Measurements from ENCODE around the gene MROH2B. TPM values are rescaled to one million over a fixed set of nuclear protein-coding genes. Genes with fewer than 3 reads are reported as not detected.

The MROH2B gene
- total and polyA plus RNA-seq, 2 donors from 2014 or later, result not detected

DNA sequence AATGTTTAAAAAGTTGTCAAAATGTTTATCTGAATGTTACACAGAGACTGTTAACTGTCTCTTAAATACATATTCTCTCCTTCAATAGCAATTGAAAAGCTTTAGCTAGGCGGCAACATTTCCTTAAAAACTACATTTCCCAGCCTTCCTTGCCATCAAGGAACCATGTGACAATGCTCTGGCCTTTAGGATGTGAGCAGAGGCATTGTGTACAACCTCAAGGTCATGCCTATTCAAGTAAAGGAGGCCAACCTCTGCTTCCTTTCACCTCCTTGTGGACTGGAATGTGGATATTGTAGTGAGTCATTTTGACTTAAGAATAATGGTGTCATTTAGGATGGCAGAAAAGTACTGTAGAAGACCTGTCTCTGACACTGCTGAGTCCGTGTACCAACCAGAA lies 23.7 kb upstream of the MROH2B start:
- Histone ChIP-seq H3K4me1 (ENCODE audit: control insufficient read depth in 2 of 3, insufficient read depth in 2 of 3, low read depth in 1 of 3, low read length in 3 of 3) (no peaks in the 10 kb centered on the region), H3K27ac (ENCODE audit: low read depth in 2 of 2, low read length in 2 of 2) (no peak overlapping the region), H3K27me3 (ENCODE audit: control insufficient read depth, insufficient read depth, low read length) (no peaks in the 10 kb centered on the region), H3K36me3 (ENCODE audit: control insufficient read depth in 2 of 3, insufficient read depth in 3 of 3, low read length in 3 of 3) (no peaks in the 10 kb centered on the region), H3K4me3 (ENCODE audit: low read length in 3 of 3) (no peak overlapping the region), H3K9me3 (ENCODE audit: control insufficient read depth in 2 of 3, insufficient read depth in 1 of 3, low read length in 3 of 3) (no peaks in the 10 kb centered on the region), H3K9ac (ENCODE audit: low read length in 3 of 3) (no peak overlapping the region)
- no peak for DNase-seq
- no peak for FAIRE-seq
- TF ChIP-seq, protein P1, sequence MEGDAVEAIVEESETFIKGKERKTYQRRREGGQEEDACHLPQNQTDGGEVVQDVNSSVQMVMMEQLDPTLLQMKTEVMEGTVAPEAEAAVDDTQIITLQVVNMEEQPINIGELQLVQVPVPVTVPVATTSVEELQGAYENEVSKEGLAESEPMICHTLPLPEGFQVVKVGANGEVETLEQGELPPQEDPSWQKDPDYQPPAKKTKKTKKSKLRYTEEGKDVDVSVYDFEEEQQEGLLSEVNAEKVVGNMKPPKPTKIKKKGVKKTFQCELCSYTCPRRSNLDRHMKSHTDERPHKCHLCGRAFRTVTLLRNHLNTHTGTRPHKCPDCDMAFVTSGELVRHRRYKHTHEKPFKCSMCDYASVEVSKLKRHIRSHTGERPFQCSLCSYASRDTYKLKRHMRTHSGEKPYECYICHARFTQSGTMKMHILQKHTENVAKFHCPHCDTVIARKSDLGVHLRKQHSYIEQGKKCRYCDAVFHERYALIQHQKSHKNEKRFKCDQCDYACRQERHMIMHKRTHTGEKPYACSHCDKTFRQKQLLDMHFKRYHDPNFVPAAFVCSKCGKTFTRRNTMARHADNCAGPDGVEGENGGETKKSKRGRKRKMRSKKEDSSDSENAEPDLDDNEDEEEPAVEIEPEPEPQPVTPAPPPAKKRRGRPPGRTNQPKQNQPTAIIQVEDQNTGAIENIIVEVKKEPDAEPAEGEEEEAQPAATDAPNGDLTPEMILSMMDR (IDR thresholded peaks at IDR 0.05; ENCODE audit: borderline replicate concordance, extremely low read depth, insufficient read depth), result no peak
- intact Hi-C loops (cut with DNase I), result no loop called here

- FAIRE-seq, result no peak
- no peak overlapping the region for H3K27ac ChIP-seq (ENCODE audit: low read depth in 2 of 2, low read length in 2 of 2)
- intact Hi-C loops (cut with DNase I), result no loop called here
Measured at GRCh38 chr5:41093803-41094202, 22.7 kb upstream of the MROH2B start.

DNA sequence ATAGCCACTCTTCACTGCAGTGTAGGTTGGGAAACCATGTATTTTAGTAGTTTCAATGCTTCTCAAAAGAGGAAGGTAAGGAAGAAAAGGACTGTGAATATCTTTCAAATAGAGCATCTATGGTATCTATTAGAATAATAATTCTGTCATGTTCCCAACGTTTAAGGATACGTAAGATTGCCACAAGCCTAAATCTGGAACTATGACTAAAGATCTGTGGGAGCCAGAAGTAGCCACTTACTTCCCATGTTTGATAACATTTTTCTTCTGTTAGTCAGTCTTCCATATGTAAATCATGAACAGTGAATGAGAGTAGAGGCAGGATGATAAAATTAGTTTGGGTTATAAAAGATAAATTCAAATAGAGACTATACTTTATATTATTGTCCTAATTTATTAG lies 16.3 kb upstream of the MROH2B start:
- no peaks in the 10 kb centered on the region for H3K36me3 ChIP-seq (ENCODE audit: control insufficient read depth in 2 of 3, insufficient read depth in 3 of 3, low read length in 3 of 3)
- no peaks in the 10 kb centered on the region for H3K9me3 ChIP-seq (ENCODE audit: control insufficient read depth in 2 of 3, insufficient read depth in 1 of 3, low read length in 3 of 3)
- H3K9ac ChIP-seq (ENCODE audit: low read length in 3 of 3), result no peak overlapping the region
- no peak for FAIRE-seq
- intact Hi-C loops (cut with DNase I), result no loop called here
- no peak overlapping the region for H3K4me3 ChIP-seq (ENCODE audit: low read length in 3 of 3)
- H3K4me1 ChIP-seq (ENCODE audit: control insufficient read depth in 2 of 3, insufficient read depth in 2 of 3, low read depth in 1 of 3, low read length in 3 of 3), result no peaks in the 10 kb centered on the region
- no peaks in the 10 kb centered on the region for H3K27me3 ChIP-seq (ENCODE audit: control insufficient read depth, insufficient read depth, low read length)
- TF ChIP-seq, protein P1 (IDR thresholded peaks at IDR 0.05; ENCODE audit: borderline replicate concordance, extremely low read depth, insufficient read depth), result no peak
- no peak for DNase-seq
- H3K27ac ChIP-seq (ENCODE audit: low read depth in 2 of 2, low read length in 2 of 2), result no peak overlapping the region

More at GRCh38 chr5:41093803-41094202, 22.7 kb upstream of the MROH2B start:
- DNase-seq, result no peak
- Histone ChIP-seq H3K27me3 (ENCODE audit: control insufficient read depth, insufficient read depth, low read length) (no peaks in the 10 kb centered on the region), H3K9ac (ENCODE audit: low read length in 3 of 3) (no peak overlapping the region), H3K9me3 (ENCODE audit: control insufficient read depth in 2 of 3, insufficient read depth in 1 of 3, low read length in 3 of 3) (no peaks in the 10 kb centered on the region), H3K4me3 (ENCODE audit: low read length in 3 of 3) (no peak overlapping the region), H3K4me1 (ENCODE audit: control insufficient read depth in 2 of 3, insufficient read depth in 2 of 3, low read depth in 1 of 3, low read length in 3 of 3) (no peaks in the 10 kb centered on the region), H3K36me3 (ENCODE audit: control insufficient read depth in 2 of 3, insufficient read depth in 3 of 3, low read length in 3 of 3) (no peaks in the 10 kb centered on the region)
- TF ChIP-seq, protein P1 (IDR thresholded peaks at IDR 0.05; ENCODE audit: borderline replicate concordance, extremely low read depth, insufficient read depth), result no peak

DNA sequence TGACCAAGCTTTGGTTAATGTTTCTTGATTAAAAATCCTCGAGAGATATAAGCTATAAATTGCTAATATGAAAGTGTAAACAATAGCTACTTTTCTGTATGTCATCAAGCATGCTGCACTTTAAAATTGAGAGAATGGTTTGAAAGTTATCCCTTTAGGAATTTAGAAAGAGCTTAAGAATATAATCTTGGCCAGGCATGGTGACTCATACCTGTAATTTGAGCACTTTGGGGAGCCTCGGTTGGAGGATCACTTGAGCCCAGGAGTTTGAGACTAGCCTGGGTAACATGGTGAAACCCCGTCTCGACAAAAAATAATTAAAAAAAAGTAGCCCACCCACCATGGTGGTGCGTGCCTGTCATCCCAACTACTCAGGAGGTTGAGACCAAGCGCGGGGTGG lies 12.2 kb upstream of the MROH2B start:
- intact Hi-C loops (cut with DNase I), result no loop called here
- FAIRE-seq, result no peak
- no peaks in the 10 kb centered on the region for H3K27me3 ChIP-seq (ENCODE audit: control insufficient read depth, insufficient read depth, low read length)
- H3K27ac ChIP-seq (ENCODE audit: low read depth in 2 of 2, low read length in 2 of 2), result no peak overlapping the region
- no peak overlapping the region for H3K4me3 ChIP-seq (ENCODE audit: low read length in 3 of 3)
- TF ChIP-seq, protein P1 (IDR thresholded peaks at IDR 0.05; ENCODE audit: borderline replicate concordance, extremely low read depth, insufficient read depth), result no peak
- H3K36me3 ChIP-seq (ENCODE audit: control insufficient read depth in 2 of 3, insufficient read depth in 3 of 3, low read length in 3 of 3), result no peaks in the 10 kb centered on the region
- no peaks in the 10 kb centered on the region for H3K4me1 ChIP-seq (ENCODE audit: control insufficient read depth in 2 of 3, insufficient read depth in 2 of 3, low read depth in 1 of 3, low read length in 3 of 3)
- no peak overlapping the region for H3K9ac ChIP-seq (ENCODE audit: low read length in 3 of 3)
- no peak for DNase-seq
- H3K9me3 ChIP-seq (ENCODE audit: control insufficient read depth in 2 of 3, insufficient read depth in 1 of 3, low read length in 3 of 3), result no peaks in the 10 kb centered on the region

Measured in kidney (tissue), 14 donors.